ENCODE measurements around the gene SLC43A3.

SLC43A3 gene

GRCh38 chr11:57359896-57360690, 66.8 kb downstream of the SLC43A3 start:
- no peak for DNase-seq

GRCh38 chr11:57359396-57359795, 67.5 kb downstream of the SLC43A3 start:
- peak in 1 of 51 donors; percentile 13 for DNase-seq

- no peak for DNase-seq
Measured at GRCh38 chr11:57358991-57359390, 67.9 kb downstream of the SLC43A3 start.

GRCh38 chr11:57358543-57358961, 68.4 kb downstream of the SLC43A3 start:
- DNase-seq: no peak

- no peak for DNase-seq
Measured at GRCh38 chr11:57357856-57358255, 69.1 kb downstream of the SLC43A3 start.

- DNase-seq: no peak
Measured at GRCh38 chr11:57357310-57357709, 69.6 kb downstream of the SLC43A3 start.

Data from hypothalamus (tissue), 51 donors.